GM21367 (cell line): ENCODE results near the gene SCYL1.
"Not testable (repeated sequence)": the region's sequence is repeated elsewhere in the genome, so short reads cannot be mapped to it uniquely, and the experiment has no call there.

Source experiments
- ATAC-seq: cut with Tn5 transposase; IDR thresholded peaks from one replicate; pipeline ENCODE4 v1.9.1; 2021; ENCODE audit not compliant: unreplicated experiment

Gene SCYL1

GRCh38 chr11:65504674-65505465, 20.0 kb upstream of the SCYL1 start:
- no peak for ATAC-seq

- ATAC-seq: no peak
These were observed 19.2 kb upstream of the SCYL1 start for GRCh38 chr11:65505466-65506289.

GRCh38 chr11:65506290-65506771, 18.6 kb upstream of the SCYL1 start:
- ATAC-seq: no peak

GRCh38 chr11:65506772-65507505, 17.9 kb upstream of the SCYL1 start:
- ATAC-seq: peak; percentile 16

DNA sequence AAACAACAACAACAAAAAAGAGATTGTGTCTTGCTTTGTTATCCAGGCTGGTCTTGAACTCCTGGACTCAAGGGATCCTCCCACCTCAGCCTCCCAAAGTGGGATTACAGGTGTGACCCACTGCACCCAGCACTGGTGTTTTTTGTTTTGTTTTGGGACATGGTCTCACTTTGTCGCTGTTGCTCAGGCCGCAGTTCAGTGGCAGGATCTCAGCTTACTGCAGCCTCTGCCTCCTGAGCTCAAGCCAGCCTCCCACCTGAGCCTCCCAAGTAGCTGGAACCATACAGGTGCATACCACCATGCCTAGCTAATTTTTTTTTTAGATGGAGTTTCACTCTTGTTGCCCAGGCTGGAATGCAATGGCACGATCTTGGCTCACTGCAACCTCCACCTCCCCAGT, 12.6 kb upstream of the SCYL1 start:
- not testable (repeated sequence) for ATAC-seq

- ATAC-seq: no peak
These were observed 8.5 kb upstream of the SCYL1 start for GRCh38 chr11:65516135-65516968.

DNA sequence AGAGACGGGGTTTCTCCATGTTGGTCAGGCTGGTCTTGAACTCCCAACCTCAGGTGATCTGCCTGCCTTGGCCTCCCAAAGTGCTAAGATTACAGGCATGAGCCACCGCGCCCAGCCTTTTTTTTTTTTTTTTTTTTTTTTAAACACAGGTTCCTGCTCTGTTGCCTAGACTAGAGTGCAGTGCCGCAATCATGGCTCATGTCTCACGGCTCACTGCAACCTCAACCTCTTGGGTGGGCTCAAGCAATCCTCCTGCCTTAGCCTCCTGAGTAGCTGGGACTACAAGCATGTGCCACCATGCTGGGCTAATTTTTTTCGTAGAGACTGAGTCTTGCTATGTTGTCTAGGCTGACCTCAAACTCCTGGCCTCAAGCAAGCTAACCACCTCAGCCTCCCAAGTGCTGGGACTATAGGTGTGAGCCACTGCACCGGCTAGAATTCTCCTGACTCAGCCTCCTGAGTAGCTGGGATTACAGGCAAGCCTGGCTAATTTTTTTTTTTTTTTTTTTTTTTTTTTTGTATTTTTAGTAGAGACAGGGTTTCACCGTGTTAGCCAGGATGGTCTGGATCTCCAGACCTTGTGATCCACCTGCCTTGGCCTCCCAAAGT, 5.8 kb upstream of the SCYL1 start:
- ATAC-seq: not testable (repeated sequence)

DNA sequence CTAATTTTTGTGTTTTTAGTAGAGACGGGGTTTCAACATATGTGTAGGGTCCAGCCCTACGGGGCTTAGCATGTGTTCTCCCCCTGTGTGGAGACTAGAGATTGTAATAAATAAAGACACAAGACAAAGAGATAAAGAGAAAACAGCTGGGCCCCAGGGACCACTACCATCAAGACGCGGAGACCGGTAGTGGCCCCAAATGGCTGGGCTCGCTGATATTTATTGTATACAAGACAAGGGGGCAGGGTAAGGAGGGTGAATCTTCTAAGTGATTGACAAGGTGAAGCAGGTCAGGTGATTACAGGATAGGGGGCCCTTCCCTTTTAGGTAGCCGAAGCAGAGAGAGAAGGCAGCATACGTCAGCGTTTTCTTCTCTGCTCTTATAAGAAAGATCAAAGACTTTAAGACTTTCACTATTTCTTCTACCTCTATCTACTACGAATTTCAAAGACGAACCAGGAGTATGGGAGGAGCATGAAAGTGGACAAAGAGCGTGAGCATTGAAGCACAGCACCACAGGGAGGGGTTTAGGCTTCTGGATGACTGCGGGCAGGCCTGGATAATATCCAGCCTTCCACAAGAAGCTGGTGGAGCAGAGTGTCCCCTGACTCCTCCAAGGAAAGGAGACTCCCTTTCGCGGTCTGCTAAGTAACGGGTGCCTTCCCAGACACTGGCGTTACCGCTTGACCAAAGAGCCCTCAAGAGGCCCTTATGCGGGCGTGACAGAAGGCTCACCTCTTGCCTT, 2.9 kb upstream of the SCYL1 start:
- ATAC-seq: not testable (repeated sequence)

DNA sequence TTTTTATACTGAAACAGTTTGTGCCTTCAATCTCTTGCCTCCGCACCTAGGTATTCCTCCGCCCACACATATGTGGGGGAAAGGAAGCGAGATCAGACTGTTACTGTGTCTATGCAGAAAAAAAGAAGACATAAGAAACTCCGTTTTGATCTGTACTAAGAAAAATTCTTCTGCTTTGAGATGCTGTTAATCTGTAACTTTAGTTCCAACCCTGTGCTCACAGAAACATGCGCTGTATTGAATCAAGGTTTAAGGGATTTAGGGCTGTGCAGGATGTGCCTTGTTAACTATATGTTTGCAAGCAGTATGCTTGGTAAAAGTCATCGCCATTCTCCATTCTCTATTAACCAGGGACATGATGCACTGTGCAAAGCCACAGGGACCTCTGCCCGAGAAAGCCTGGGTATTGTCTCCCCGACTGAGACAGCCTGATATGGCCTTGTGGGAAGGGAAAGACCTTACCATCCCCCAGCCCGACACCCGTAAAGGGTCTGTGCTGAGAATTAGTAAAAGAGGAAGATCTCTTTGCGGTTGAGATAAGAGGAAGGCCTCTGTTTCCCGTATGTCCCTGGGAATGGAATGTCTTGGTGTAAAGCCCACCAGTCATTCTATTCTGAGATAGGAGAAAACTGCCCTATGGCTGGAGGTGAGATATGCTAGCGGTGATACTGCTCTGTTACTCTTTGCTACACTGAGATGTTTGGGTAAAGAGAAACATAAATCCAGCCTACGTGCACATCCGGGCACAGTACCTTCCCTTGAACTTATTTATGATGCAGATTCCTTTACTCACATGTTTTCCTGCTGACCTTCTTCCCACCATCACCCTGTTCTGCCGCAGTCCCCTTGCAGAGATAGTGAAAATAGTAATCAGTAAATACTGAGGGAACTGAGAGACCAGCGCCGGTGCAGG, 1.9 kb upstream of the SCYL1 start:
- ATAC-seq: not testable (repeated sequence)

GRCh38 chr11:65523631-65523968, 1.3 kb upstream of the SCYL1 start:
- not testable (repeated sequence) for ATAC-seq

- no peak for ATAC-seq
These were observed 706 bp upstream of the SCYL1 start for GRCh38 chr11:65524014-65524740.

- ATAC-seq: no peak
These were observed 930 bp downstream of the SCYL1 start for GRCh38 chr11:65525546-65526480.

- ATAC-seq: no peak
These were observed 1.9 kb downstream of the SCYL1 start for GRCh38 chr11:65526744-65527143.

DNA sequence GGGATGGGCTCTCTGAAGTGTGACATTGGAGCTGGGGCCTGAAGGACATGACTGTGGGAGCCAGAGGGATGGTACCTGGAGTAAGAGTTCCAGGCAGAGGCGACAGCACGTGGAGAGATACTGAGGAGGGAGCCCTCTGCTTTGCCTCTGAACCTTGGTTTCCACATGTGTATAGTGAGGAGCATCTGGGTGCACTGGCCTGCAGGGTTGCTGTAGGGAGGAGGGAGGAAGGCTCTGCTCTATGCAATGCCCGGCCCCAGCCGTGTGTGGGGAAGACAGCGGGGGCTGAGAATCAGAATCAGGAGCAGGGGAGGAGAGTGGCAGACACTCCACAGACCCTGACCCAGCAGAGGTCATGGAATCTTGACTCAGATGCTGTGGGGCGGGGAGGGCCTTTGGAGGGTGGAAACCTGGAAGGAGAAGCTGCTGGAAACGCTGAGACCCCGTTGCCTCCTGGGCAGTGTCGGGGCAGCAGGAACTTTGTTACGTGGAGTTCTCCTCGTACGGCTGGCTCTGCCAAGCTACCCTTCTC, 4.0 kb downstream of the SCYL1 start:
- no peak for ATAC-seq

DNA sequence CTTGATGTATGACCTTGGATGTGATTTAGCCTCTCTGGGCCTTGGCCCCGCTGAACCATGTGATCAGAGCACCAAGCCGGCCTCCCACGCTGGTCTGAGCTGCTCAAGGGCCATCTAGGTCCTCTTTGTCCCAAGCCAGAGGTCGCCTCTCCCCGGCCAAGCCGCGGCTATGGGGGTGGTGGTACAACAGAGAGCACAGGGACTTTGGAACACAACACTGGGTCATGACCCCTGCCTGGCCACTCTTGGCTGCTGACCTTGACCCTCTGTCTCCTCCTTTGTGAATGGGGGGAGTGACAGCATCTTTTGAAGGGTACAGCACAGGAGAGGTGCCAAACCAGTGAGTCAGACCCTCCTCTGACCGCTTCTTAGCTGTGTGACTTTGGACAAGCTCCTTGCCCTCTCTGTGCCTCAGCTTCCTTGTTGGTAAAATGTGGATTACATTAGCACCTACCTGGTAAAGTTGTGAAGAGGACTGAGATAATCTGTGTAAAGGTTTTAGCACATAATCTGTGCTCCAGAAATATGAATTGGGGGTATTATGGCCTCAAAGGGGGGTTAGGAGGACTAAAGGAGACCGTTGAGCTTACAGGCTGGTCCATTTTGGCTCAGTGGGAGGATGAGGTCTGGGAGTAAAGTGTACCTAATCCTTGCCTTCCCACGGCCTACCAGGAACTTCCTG, 4.7 kb downstream of the SCYL1 start:
- ATAC-seq: no peak

DNA sequence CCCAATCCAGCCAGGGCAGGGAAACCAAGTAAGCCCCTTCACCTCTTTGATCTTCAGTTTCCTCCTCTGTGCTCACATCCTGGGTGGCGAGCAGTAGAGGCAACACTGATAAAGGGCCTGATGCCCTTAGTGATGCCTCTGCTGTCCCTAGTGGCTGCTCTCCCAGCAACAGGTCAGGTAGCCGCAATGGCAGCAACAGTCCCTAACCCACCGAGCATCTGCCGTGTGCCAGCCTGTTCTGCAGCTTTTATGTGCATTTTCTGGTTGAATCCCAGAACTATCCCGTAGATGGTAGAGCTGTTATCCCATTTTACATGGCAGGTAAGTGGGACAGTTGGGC, 5.2 kb downstream of the SCYL1 start:
- ATAC-seq: no peak
